GM10266 (cell line): ENCODE data around the gene CRB2.

ENCODE experiments used
- DNase-seq: peaks from one replicate; pipeline ENCODE4 v3.0.0; 2012; ENCODE audit errors: extremely low spot score
- TF ChIP-seq, protein P1 (sequence below): IDR thresholded peaks from 2 replicates; pipeline ENCODE4 v1.5.1; 2012; ENCODE audit warnings: mild to moderate bottlenecking, low read depth; ENCODE audit not compliant: control insufficient read depth, insufficient read depth; ENCODE audit errors: missing control alignments

Gene CRB2

GRCh38 chr9:123382653-123383511 is 26.9 kb downstream of the CRB2 start:
- no peak for DNase-seq
- TF ChIP-seq, protein P1, sequence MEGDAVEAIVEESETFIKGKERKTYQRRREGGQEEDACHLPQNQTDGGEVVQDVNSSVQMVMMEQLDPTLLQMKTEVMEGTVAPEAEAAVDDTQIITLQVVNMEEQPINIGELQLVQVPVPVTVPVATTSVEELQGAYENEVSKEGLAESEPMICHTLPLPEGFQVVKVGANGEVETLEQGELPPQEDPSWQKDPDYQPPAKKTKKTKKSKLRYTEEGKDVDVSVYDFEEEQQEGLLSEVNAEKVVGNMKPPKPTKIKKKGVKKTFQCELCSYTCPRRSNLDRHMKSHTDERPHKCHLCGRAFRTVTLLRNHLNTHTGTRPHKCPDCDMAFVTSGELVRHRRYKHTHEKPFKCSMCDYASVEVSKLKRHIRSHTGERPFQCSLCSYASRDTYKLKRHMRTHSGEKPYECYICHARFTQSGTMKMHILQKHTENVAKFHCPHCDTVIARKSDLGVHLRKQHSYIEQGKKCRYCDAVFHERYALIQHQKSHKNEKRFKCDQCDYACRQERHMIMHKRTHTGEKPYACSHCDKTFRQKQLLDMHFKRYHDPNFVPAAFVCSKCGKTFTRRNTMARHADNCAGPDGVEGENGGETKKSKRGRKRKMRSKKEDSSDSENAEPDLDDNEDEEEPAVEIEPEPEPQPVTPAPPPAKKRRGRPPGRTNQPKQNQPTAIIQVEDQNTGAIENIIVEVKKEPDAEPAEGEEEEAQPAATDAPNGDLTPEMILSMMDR = no peak

- TF ChIP-seq, protein P1 = no peak
These were observed 27.6 kb downstream of the CRB2 start for GRCh38 chr9:123383512-123384170.

GRCh38 chr9:123387686-123388085 is 31.7 kb downstream of the CRB2 start:
- TF ChIP-seq, protein P1 = no peak
- no peak for DNase-seq

More at GRCh38 chr9:123383512-123384170, 27.6 kb downstream of the CRB2 start:
- DNase-seq = no peak

DNA sequence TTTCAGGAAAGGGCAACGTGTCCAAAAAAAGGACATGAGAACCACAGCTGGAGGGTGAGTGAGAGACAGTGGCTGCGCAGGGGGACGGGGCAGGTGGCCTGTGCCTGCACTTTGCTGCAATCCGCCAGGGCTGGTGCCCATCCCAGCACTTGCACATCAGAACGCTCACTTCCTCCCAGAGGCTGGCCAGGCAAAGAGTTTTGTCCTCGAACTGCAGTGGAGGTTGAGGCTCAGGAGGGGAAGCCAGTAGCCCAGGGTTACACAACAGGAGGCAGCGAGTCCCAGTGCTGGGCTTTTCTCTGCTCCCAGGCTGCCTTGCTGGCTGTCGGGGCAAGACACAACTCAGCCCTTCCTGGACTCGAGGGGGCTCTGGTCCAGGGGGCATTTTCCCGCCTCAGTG is 33.1 kb downstream of the CRB2 start:
- DNase-seq = no peak
- TF ChIP-seq, protein P1 = no peak

DNA sequence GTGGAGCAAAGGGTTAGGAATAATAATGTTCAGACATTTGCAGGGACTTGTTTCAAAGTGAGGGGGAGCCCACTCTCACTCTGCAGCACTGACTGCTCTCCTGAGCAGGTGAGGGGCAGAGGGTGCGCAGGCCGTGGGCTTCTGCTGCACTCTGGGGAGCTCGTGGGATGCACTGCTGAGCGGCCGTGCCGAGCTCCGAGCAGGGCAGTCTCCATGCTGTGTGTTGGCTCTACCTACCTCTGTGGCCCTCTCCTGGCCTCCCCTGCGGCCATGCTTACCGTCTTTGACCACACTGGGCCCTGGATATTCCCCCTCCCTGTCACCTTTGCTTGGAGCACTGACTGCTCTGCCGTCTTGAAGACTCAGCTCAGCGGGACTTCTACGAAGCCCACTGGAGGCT is 33.7 kb downstream of the CRB2 start:
- no peak for DNase-seq
- TF ChIP-seq, protein P1 = no peak

DNA sequence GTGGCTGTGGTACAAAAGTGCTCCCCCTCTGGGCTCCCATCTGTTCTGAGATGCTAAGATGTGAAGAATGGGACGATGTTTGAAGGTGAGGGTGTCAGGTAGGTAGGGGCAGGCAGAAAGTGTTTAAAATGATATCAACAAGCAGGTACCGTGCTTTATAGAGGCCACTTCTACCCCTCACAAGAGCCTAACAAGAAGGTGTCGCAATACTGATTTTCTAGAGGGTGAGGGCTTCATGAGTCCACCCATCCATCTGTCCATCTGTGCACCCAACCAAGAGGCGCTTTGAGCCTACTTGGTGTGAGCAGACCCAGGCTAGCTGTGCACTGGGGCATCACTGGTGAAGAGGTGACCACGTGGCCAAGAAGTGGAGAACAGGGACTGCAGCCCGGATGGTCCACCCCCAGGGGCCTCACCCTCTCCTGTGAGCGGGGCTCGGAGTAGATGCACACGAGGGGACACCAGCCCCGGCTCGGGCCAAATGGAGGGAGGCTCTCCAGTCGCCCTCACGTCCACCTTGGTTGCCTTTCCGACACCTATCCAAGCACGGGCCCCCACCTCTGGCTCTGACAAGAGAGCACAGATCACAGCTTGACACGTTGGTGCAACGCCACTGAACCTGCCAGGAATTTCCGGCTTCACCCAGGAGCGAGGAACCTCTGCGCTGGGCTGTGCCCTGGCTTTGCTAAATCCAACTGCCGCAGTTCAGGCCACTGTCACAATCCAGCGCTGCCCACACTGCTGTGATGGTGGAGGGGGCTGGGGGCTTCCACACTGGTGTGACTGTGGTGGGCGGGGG is 34.5 kb downstream of the CRB2 start:
- TF ChIP-seq, protein P1 = no peak
- no peak for DNase-seq
